HG03135 (cell line): ENCODE results near the gene LRRC58.
"Not testable (repeated sequence)": the region's sequence is repeated elsewhere in the genome, so short reads cannot be mapped to it uniquely, and the experiment has no call there.

Experiments used
- ATAC-seq: cut with Tn5 transposase; IDR thresholded peaks from one replicate; pipeline ENCODE4 v1.9.1; 2021; ENCODE audit warnings: mild to moderate bottlenecking, moderate library complexity; ENCODE audit not compliant: unreplicated experiment

Gene LRRC58

DNA sequence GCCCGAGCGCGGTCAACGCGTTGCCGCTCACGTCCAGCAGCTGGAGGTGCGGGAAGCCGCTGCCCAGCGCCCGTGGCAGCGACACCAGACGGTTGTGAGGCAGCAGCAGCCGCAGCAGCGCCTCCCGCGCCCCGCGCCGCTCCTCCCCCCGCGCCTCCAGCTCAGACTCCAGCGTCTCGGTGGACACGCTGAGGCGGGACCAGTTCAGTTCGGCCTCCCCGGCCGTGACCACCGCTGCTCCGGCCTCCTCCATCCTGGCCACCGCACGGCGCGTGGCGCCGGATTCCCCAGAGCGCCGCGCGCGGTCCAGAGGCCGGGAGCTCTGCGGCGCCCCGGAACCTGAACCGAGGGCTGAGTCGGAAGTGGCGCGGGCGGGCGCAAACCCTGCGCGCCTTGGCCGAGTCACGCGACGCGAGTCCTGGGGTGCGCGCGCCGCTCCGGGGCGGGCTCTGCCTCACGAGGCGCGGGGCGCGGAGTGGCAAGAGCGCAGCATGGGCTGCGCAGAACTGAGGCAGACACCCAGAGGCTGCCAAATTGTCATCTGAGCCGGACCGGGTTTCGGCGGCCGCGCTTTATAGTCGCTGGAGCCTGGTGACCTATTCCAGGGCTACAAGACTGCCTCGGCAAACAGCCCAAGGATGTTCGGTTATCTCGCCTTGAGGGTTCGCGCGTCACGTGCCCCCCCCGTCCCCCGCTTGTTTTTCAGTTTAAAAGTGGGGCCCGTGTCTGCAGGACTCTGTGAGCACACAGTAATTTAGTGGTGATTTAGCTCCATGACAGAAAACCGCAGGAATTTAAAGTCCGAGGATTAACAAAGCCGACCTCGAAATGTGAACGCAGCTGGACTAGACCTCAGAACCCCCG lies at the start of gene LRRC58:
LRRC58 (minus strand) TSS at position 364 of the 864 bp plus-strand sequence; CDS start at position 253, 111 bp downstream.
- ATAC-seq = peak; percentile 90

DNA sequence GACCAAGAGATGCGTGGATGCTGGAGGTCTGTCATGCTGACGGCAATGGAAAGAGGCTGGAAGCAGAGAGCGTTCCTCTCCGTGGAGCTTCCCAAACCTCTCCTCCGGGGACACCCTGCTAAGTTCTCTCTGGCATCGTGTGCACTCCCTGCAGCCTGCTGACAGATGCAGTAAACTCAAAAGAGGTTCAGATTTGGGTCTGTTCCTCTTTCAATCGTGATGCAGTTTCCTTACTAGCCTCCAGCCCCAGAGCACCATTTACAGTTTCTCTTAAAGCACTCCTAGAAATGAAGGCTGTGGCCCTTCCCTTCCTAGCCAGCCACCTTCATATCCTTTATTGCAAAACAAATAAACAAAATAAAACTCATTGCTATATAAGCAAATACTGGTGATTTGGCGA lies 47.3 kb upstream of the LRRC58 start:
- no peak for ATAC-seq

DNA sequence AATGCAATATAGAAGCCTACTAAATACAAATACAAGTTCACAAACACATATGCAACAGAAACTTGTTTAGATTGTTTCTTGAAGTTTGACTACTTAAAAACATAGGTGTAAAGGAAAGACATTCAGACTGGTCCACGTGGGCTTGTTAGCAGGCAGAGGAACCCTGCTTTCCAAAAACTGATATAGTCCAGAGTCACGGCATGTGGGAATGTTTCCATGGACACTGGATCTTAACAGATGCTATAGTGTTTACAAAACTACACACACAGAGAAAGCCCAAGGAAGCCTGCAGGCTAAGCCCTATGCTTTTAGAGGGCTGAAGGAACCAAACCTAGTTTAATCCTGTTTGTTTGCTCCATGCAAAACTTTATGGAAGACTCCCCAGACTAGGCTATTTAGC lies 45.2 kb upstream of the LRRC58 start:
- no peak for ATAC-seq

DNA sequence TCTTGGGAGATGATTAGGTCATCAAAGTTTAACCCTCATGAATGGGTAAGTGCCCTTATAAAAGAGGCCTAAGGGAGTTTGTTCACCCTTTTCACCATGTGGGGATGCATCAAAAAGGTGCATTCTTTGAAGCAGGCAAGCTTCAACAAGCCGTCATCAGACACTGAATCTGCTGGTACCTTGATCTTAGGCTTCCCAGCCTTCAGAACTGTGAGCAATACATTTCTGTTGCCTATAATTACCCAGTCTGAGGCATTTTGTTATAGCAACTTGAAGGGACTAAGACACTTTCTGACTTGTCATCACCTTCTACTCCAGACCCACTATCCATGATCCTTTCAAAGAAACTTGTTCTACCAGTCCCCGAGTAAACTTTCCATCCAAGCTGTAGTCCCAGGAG lies 44.6 kb upstream of the LRRC58 start:
- no peak for ATAC-seq

DNA sequence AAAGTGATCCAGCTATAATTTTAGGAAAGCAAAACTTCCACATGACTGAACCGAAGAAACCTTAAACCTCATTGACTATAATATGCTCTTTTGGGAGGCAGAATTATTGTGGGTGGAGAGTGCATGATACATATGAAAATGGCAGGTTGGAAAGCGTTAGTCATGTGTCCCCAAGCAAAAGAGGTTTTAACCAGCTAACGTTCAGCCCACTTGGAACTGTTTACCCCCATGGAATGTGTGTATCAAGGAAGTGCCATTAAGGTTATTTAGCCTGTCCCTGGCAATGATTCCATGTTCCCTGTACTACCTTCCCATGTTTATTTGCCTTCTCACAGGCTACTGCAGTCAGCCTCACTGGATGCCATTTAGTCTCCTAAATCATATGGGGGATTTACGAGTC lies 44.1 kb upstream of the LRRC58 start:
- no peak for ATAC-seq

DNA sequence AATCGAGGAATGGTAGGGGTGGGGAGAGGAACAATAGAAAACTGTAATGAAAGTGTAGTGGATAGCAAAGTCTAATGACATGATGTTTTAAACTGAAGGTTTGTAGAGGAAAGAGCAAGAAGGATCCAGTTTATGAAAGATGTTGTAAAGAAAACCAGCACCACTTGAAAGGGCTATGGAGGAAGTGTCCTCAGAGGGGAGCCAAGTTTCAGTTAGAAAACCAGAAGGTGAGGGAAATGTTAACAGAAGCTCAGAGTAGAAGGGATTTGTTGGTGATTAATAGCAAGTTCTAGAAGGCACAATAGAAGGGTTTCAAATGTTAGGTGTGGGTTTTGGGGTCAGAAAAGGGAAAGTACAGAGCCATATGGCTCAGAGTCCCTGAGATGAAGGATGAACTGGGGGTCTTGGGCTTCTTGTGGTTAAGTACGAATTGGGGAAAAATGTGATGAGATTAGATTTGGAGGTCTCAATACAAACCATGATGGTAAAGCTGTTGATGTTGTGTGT lies 33.8 kb upstream of the LRRC58 start:
- ATAC-seq = no peak

DNA sequence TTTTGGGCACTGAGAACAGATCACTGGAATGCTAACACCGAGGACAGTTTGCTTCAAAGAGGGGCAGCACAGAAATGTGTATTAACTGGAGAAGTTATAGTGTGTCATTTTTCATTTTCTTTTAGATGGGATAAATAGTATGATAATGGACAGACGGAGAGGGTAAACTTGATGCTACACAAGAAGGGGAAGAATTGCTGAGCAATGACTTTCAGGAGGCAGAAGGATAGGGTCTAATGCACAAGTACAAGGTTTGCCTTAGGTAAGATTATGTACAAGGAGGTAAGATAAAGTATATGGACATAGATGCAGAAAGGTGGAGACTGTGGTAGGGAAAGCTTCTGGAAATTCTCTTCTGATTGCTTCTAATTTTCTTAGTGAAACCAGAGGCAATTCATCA lies 32.3 kb upstream of the LRRC58 start:
- ATAC-seq = no peak

DNA sequence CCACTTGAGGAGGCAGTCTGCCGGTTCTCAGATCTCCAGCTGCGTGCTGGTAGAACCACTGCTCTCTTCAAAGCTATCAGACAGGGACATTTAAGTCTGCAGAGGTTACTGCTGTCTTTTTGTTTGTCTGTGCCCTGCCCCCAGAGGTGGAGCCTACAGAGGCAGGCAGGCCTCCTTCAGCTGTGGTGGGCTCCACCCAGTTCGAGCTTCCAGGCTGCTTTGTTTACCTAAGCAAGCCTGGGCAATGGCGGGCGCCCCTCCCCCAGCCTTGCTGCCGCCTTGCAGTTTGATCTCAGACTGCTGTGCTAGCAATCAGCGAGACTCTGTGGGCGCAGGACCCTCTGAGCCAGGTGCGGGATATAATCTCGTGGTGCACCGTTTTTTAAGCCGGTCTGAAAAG lies 28.8 kb upstream of the LRRC58 start:
- ATAC-seq = not testable (repeated sequence)

DNA sequence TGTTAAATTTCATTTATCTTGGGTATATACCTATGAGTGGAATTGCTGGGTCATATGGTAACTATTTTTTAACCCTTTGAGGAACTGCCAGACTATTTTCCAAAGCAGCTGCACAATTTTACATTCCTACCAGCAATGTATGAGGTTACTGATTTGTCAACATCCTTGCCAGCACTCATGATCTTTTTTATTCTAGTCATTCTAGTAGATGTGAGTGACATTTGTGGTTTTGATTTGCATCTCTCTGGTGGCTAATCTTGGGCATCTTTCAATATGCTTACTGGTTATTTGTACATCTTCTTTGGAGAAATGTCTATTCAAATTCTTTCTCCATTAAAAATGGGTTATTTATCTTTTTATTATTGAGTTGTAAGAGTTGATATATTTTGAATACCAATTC lies 21.3 kb upstream of the LRRC58 start:
- peak; percentile 55 for ATAC-seq

DNA sequence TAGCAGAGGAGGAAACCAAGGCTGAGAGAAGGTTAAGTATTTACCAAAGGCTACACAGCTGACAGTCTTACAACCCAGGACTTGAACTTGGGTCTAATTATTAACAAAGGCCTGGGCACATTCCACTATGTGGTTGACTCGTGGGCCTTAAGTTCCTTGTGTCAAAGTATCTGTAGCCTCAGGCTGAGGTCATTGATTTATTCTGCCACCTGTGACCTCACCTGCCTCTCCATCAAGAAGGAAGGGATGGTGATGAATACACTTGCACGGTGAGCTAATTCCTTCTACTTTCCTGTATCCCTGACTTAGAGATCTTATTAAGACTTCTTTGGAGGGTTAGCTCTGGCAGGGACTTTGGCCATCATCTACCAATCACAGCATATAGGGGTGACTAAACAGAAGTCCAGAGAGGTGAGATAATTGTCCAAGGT lies 19.9 kb upstream of the LRRC58 start:
- ATAC-seq = peak; percentile 96

DNA sequence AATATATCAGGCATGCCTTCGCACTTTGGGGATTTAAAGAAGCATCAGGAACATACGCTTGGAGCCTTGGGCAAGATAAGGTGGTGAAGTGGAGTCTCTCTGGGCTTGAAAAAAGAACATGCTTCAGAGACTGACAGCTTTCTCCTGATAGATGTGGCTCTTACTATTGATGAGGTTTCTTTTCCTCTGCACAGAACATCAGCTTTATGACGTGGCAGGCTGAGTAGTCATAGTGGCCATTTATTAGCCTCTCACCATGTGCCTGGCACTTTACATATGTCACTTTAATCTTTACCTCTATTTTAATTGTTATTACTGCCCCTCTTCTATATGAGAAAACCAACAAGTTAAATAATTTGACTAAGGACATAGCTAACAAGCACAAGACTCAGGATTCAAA lies 19.0 kb upstream of the LRRC58 start:
- no peak for ATAC-seq

DNA sequence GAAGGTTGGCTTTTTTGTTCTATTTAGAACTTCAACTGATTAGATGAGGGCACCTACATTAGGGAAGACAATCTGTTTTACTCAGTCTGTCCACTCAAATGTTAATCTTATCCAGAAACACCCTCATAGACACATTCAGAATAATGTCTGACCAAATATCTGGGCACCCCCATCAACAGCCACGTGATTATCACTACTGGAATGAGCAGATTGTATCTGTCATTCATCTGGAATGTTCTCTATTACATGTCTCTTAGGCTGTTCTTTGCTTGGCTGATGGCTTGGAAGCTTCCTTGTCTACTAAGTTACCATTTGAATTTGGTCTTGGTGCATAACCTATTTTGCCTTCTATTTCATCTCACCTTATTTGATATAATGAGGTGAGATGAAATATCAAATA lies 15.7 kb upstream of the LRRC58 start:
- no peak for ATAC-seq

DNA sequence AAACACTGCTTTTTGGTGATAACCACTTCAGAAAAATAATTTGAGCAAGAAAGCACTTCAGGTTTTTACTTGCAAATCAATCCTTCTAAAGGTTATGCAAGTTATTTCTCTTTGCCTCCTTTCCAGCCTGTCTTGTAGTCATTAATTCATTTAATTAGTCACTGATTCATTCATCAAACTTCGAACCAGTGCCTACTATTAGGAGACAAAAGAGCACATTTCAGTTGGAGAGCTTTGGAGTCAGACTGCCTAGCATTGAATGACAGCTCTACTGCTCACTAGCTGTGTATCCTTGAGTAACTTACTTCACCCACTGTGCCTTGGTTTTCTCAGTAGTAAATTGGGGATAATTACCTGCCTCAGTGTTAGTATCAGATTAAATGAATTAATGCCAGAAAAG lies 14.9 kb upstream of the LRRC58 start:
- no peak for ATAC-seq

DNA sequence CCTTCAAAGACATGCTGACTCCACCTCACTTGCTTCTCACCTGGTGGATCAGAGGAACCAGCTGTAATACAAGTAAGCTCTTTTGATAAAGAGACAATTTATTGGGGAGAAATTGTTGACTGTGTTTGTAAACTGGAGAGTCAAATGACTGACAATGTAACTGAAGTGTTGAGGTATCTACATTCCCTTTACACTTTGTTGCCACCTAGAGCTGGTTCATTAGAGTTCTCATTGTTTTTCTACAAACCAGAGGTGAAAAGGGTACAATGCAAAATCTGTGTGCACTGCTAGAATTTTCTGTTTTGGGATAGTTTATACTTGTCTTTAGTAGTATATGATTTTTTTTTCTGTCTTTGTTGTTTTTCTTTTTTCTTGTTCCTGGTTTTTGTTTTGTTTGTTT lies 8.7 kb upstream of the LRRC58 start:
- no peak for ATAC-seq

DNA sequence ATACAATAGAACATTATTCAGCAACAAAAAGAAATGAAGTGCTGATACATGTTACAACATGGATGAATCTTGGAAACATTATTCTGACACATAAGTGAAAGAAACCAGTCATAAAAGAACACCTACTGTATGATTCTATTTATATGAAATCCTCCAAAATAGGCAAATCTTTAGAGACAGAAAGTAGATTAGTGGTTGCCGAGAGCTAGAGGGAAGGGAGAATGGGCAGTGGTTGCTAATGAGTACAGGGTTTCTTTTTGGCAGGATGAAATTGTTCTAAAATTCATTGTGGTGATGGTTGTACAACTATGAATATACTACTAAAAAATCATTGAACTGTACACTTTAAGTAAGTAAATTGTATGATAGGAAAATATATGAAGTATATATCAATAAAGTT lies 6.3 kb upstream of the LRRC58 start:
- ATAC-seq = no peak

DNA sequence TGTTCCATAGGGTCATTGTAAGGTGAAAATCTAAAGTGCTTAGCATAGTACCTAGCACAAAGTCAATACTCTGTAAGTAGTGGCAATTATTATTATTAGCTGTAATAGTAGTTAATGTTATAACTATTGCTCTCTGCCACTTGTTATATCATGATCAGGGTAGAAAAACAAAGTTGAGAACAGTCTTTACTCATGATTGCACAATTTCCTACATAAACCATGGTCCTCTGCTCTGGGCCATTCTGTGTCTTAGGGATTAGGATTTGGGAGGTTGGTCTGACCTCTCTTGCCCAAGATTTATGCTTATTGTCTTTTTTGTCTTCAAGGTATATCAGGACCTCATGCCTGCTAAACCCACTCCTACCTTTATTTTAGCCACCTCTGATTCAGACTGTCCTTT lies 4.3 kb upstream of the LRRC58 start:
- ATAC-seq = no peak

DNA sequence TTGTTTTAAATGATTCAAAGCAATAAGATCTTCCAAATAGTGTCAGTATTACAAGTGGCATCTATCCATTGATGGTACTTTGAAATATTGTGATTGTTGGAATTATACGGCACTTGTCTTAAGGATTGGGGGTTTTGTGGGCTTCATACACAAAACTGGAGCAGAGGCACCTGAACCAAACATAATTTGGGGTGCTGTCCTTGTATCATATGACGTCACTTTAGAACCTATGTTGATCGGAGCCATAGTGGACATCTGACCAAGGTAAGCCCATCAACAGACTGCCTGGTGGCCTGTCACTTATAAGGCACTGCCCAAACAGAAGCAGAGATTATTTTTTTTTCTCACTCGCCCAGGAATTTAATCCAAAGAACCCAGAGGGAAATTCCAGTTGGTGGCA lies 2.9 kb upstream of the LRRC58 start:
- ATAC-seq = no peak

DNA sequence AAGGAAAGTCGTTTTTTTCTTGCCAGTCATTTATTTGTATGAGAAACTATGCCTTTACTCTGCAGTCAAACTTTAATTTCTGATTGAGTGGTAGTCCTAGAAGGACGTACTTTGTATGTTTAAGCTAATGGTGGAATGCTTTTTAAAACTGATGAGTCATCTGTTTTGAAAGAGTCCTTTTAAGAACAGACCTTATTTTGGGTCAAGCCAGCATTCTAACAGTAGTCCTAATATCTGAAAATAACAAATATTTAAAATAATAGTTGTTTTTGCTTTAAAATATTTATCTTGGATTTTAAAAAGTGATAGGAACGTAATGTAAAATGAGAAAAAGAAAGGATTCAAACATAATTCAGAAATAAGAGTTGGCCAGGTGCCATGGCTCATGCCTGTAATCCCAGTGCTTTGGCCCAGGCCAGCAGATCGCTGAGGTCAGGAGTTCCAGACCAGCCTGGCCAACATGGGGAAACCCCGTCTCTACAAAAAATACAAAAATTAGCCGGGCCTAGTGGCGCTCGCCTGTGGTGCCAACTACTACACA lies 1.3 kb upstream of the LRRC58 start:
- no peak for ATAC-seq

DNA sequence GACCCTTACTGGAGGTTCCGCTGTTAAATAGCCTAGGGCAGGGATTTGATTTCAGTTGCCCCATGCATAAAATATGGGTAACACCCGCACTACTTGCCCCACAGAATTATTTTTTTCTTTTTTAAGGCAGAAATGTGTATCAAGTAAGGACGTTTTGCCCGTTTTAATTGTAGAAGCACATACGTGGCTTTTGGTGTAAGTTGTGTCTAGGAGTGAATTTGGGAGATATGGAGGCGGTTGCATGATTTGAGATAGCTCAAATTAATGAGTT lies 636 bp upstream of the LRRC58 start:
- ATAC-seq = no peak

DNA sequence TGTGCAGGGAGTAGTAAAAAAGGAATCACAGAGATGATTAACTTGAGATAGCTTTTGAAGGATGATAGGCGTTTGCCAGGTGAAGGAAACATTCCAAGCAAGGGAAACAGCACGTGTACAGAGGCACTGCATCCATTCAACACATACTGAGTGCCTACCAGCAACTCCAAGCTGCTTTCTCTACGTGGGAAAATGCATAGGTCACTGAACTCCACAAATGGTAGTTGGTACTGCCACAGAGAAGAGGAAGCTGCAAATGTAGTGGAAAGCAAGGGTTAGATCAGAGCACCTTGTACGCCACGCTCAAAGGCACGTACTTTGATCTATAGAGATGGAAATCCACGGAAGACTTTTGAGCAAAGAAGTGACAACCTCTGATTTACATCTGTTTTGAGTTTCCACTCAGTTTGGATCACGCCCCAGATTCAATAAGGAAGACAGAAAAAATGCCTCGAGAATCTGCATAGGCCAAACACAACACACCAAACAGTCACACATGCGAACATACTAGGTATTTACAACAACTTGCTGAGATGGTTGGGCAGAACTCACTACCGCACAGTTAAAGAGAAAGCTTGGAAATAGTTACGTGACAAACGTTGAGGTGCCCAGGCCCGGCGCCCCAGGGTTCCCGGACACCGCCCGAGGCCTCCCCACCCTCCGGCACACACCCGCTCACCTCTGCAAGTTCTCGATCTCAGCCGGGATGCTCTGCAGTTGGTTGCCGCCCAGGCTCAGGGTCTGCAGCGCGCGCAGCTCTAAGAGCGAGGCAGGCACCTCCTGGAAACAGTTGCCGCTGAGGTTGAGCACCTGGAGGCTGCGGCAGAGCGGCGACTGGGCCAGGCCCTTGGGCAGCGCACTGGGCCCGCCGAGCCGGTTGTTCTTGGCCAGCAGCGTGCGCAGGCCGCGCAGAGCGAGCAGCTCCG lies 826 bp downstream of the LRRC58 start:
- peak; percentile 60 for ATAC-seq

DNA sequence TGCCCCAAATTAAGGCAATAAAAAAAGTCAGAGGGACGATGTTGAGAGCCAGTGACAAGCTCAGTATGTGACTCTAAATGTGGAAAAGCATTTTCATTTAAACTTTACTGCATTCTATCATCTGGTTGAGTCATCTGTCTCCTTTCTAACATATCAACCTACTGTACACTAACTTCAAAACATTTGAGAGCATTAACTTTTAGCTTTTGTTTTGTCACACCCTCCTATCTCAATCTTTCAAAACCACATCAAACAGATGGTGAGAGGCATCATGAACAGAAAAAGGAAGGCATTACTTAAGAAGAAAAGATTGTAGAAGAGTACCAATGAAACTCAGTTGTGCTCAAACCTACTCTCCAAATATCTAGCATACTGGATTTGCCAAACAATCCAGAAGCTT lies 4.8 kb downstream of the LRRC58 start:
- ATAC-seq = no peak
